Cerebellar nuclear complex (tissue), 1 donor: ENCODE data around the gene TSPAN2.

Experiments used
- DNase-seq, 2 experiments: peaks; one replicate each; lab custom pipeline; 2025; lab: John Stamatoyannopoulos, UW

Gene TSPAN2

GRCh38 chr1:115113766-115114165 lies 24.5 kb upstream of the TSPAN2 start:
- no peak for DNase-seq

GRCh38 chr1:115112496-115113375 lies 23.4 kb upstream of the TSPAN2 start:
- no peak for DNase-seq

- DNase-seq = no peak
Observed at GRCh38 chr1:115107516-115108260, 18.4 kb upstream of the TSPAN2 start.

- no peak for DNase-seq
Observed at GRCh38 chr1:115105831-115106230, 16.5 kb upstream of the TSPAN2 start.

GRCh38 chr1:115099693-115100050 lies 10.4 kb upstream of the TSPAN2 start:
- DNase-seq = no peak

- DNase-seq = no peak
Observed at GRCh38 chr1:115098979-115099692, 9.8 kb upstream of the TSPAN2 start.

- DNase-seq = no peak
Observed at GRCh38 chr1:115092175-115092574, 2.9 kb upstream of the TSPAN2 start.

GRCh38 chr1:115091572-115091971 lies 2.3 kb upstream of the TSPAN2 start:
- DNase-seq = no peak

GRCh38 chr1:115090956-115091355 lies 1.7 kb upstream of the TSPAN2 start:
- DNase-seq = no peak

GRCh38 chr1:115090540-115090939 lies 1.2 kb upstream of the TSPAN2 start:
- no peak for DNase-seq

- DNase-seq = no peak
Observed at GRCh38 chr1:115090186-115090490, 835 bp upstream of the TSPAN2 start.

- no peak for DNase-seq
Observed at GRCh38 chr1:115088871-115089419, 358 bp downstream of the TSPAN2 start.

- no peak for DNase-seq
Observed at GRCh38 chr1:115088115-115088778, 1.1 kb downstream of the TSPAN2 start.

GRCh38 chr1:115086176-115086830 lies 3.0 kb downstream of the TSPAN2 start:
- no peak for DNase-seq

GRCh38 chr1:115084902-115085511 lies 4.3 kb downstream of the TSPAN2 start:
- no peak for DNase-seq

GRCh38 chr1:115082949-115083348 lies 6.4 kb downstream of the TSPAN2 start:
- no peak for DNase-seq

- DNase-seq = no peak
Observed at GRCh38 chr1:115078708-115079107, 10.6 kb downstream of the TSPAN2 start.

GRCh38 chr1:115077984-115078330 lies 11.3 kb downstream of the TSPAN2 start:
- no peak for DNase-seq

- DNase-seq = no peak
Observed at GRCh38 chr1:115077286-115077983, 11.9 kb downstream of the TSPAN2 start.

- DNase-seq = no peak
Observed at GRCh38 chr1:115076384-115076915, 12.9 kb downstream of the TSPAN2 start.
